Fibroblast of pulmonary artery (primary cell): ENCODE measurements around the gene SNAP25.

Experiments used
- DNase-seq: peaks from one replicate; pipeline ENCODE4 v3.0.0-alpha.2; 2010; ENCODE audit warnings: low read depth
- H3K4me3 ChIP-seq: replicated peaks from 2 replicates; pipeline ENCODE4 v1.5.1; 2011; ENCODE audit warnings: low read depth, mild to moderate bottlenecking, control low read depth, low read length, moderate library complexity
- TF ChIP-seq, protein P1 (sequence below): IDR thresholded peaks from 2 replicates; pipeline ENCODE4 v1.5.1; 2011; ENCODE audit warnings: mild to moderate bottlenecking, control low read depth, low read length, inconsistent platforms; ENCODE audit errors: missing control alignments

SNAP25 gene

DNA sequence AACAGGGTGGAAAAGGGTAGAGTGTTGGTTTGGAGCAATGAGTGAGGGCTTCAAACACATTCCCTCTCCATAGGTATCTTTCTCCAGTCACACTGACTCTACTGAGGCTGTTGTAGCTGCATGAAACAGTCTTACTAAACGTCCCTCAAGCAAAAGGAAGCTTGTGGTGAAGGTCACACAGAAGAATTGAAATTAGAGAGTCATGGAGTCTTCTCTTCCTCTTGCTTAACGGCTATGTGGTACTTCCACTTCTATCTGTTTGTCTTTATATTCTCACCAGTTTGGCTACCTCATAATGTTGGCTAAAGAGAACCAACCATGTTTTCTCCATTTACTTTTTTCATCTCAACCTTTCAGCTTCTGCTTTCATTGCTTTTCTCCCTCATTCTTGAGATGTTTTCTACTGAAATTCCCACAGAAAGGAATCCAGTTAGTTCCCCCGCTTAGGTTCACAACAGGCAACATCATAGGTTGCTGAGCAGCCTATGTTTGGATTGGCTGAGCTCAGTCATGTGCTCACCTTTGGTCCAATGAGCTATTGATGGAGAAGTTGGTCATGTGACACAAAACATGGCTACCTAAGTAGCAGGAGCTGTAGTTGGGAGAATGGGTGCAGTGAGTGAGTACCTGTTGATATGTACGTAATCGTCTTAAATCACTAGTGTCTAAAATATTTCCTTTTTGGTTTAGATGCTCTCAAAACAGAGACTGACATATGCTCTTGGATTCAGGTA is 99.8 kb downstream of the SNAP25 start:
- no peak overlapping the region for H3K4me3 ChIP-seq
- TF ChIP-seq, protein P1, sequence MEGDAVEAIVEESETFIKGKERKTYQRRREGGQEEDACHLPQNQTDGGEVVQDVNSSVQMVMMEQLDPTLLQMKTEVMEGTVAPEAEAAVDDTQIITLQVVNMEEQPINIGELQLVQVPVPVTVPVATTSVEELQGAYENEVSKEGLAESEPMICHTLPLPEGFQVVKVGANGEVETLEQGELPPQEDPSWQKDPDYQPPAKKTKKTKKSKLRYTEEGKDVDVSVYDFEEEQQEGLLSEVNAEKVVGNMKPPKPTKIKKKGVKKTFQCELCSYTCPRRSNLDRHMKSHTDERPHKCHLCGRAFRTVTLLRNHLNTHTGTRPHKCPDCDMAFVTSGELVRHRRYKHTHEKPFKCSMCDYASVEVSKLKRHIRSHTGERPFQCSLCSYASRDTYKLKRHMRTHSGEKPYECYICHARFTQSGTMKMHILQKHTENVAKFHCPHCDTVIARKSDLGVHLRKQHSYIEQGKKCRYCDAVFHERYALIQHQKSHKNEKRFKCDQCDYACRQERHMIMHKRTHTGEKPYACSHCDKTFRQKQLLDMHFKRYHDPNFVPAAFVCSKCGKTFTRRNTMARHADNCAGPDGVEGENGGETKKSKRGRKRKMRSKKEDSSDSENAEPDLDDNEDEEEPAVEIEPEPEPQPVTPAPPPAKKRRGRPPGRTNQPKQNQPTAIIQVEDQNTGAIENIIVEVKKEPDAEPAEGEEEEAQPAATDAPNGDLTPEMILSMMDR: no peak
- DNase-seq: no peak

DNA sequence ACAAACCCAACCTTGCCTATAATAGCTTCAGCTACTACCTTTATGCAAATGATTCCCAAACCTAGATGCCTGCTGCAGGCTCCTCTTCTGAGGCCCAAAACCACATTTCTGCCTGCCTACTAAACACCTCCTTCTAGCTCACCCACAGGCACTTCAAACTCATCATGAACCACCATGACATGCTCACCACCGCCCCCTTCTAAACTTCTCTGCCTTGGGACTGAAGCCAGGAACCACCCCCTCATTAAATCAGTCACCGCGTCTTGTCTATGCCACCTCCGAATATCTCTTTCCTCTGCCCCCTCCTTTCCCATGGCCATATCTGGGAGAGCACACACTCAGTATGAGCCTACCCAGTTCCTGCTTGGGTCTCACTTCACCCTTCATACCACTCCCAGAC is 101.2 kb downstream of the SNAP25 start:
- DNase-seq: no peak
- H3K4me3 ChIP-seq: no peak overlapping the region
- TF ChIP-seq, protein P1: no peak

DNA sequence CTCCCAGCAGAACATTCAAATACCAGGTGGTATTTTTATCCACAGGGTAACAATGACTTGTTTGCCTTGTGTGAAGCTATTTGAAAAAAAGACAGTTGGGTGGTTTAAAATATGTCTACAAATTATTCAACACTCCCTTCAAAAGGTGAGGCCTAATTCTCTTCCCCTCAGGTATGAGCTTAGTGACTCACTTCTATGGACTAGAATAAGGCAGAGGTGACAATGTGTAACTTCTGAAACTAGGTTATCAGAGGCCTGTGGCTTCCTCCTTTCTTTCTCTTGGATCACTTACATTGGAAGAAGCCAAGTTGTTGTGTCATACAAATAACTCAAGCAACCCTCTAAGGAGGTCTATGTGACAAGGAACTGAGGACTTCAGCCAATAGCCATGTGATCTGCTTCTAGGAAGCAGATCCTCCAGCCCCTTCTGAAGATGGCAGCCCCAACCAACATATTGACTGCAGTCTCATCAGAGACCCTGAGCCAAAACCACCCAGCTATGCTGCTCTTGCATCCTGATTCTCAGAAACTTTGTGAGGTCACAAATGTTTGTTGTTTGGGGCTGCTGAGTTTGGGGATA is 102.6 kb downstream of the SNAP25 start:
- no peak for DNase-seq
- TF ChIP-seq, protein P1: no peak
- no peak overlapping the region for H3K4me3 ChIP-seq

DNA sequence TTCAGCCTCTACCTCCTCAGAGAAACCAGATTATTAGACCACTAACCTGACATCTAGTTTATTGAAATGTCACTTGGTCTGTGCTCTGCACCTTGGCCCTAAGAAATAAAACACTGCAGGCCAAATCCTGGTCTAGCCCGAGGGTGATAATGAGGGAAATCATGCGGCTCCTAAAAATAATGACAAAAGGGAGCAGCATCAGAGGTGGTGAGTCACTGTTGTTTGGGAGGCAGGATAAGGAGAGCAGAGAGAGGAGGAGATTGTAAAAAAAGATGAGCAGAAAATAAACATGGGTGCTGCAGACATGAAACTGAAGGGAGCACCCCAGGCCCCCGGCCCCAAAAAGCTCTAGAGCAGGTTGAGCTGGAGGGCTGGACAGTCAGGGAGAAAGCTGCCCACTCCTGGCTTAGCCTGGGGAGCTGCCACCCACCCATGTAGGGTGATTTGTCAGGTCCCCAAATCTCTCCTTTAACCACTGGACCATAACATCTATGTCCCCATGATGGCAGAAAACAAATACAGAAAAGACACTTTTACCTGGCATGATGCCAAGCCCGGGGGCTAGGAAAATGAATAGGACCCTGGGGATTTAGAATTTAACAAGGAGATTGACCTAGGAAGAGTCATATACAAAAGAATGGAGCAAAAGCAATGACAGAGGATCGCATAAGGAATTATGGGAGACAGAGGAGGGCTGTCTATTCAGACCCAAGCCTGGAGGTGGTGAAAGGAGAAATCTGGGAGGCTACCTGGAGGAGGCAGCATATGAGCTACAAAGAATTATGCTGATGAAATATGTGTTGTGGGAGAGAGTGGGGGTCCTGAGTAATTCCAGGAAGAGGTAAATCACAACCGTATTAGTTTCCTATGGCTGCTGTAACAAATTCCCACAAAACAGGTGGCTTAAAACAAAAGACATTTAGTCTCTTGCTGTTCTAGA is 103.7 kb downstream of the SNAP25 start:
- DNase-seq: no peak
- TF ChIP-seq, protein P1: no peak
- H3K4me3 ChIP-seq: no peak overlapping the region

DNA sequence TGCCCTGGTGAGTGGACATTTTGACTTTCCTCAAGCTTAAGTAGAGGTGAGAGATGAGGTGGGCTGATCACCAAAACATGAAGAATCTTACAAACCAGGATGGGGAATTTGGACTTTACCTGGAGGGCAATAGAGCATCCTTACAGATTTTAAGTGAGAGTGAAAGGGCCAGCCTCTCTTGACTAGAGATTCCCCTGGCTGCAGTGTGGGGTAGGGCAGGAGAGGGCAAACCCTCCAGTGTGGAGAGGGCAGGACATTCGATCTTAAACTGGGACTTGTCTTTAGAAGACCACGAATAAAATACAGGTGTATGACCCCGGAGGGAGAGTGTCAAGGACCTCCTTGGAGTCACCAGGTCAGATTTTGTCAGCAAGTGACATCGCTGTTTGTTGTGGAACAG is 105.1 kb downstream of the SNAP25 start:
- no peak for DNase-seq
- no peak overlapping the region for H3K4me3 ChIP-seq
- TF ChIP-seq, protein P1: no peak

DNA sequence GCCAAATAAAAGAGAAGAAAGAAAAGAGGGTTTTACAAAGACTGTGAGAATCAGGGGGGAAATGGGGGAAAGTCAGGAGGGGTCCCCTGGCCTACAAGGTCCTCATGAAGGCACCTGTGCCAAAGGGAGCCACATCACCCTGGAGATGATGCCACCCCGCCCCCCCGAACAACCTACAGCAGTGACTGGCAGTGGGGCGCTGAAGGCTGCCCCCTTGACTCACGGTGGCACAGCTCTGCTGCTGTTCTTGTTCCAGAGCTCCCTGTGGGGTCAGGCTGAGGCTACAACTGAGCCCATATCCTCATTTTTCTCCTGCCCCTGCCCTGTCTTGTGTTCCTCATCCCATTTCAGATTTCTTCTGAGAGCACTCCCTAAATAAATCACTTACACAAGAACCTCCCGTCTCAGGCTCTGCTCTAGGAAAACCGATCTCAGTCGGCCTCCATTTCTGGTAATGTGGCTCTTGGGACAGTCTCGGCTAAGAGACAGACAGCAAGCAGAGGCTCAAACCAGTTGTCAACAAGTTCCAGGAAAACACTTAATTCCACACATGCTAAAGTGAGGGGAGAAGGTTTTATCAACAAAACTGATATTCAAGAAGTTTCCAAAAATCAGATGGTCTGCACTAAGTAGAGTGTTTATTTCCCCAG is 105.7 kb downstream of the SNAP25 start:
- no peak for DNase-seq
- no peak overlapping the region for H3K4me3 ChIP-seq
- TF ChIP-seq, protein P1: no peak
